ENCODE data around the gene PLEKHM3. TPM values are rescaled to one million over a fixed set of nuclear protein-coding genes. Genes with fewer than 3 reads are reported as not detected.

The PLEKHM3 gene
- total RNA-seq, 1 donor from 2014 or later = 9.1 TPM

- H3K4me1 Mint-ChIP-seq (ENCODE audit: low read depth) = no peaks in the 10 kb centered on the region
- no peak for TF ChIP-seq CTCF (IDR thresholded peaks at IDR 0.05)
- H3K4me3 Mint-ChIP-seq (ENCODE audit: unreplicated experiment) = no peak overlapping the region
- H3K27ac Mint-ChIP-seq (ENCODE audit: unreplicated experiment) = no peak overlapping the region
- no peaks in the 10 kb centered on the region for H3K9me3 Mint-ChIP-seq (ENCODE audit: low read depth)
- H3K27me3 Mint-ChIP-seq (ENCODE audit: low read depth) = peaks cover 10% of the 10 kb centered on the region
- no peaks in the 10 kb centered on the region for H3K36me3 Mint-ChIP-seq (ENCODE audit: low read depth)
- DNase-seq (ENCODE audit: low spot score) = no peak
Measured at GRCh38 chr2:208057108-208057507, 31.8 kb upstream of the PLEKHM3 start.

GRCh38 chr2:208049441-208049840, 24.1 kb upstream of the PLEKHM3 start:
- no peak for TF ChIP-seq CTCF (IDR thresholded peaks at IDR 0.05)
- Mint-ChIP-seq H3K4me3 (ENCODE audit: unreplicated experiment) (no peak overlapping the region), H3K9me3 (ENCODE audit: low read depth) (no peaks in the 10 kb centered on the region), H3K4me1 (ENCODE audit: low read depth) (no peaks in the 10 kb centered on the region), H3K36me3 (ENCODE audit: low read depth) (no peaks in the 10 kb centered on the region), H3K27me3 (ENCODE audit: low read depth) (peaks cover 3% of the 10 kb centered on the region), H3K27ac (ENCODE audit: unreplicated experiment) (no peak overlapping the region)
- DNase-seq (ENCODE audit: low spot score) = no peak

GRCh38 chr2:208049006-208049405, 23.7 kb upstream of the PLEKHM3 start:
- no peaks in the 10 kb centered on the region for H3K4me1 Mint-ChIP-seq (ENCODE audit: low read depth)
- no peak for TF ChIP-seq CTCF (IDR thresholded peaks at IDR 0.05)
- DNase-seq (ENCODE audit: low spot score) = no peak
- no peak overlapping the region for H3K4me3 Mint-ChIP-seq (ENCODE audit: unreplicated experiment)
- H3K27me3 Mint-ChIP-seq (ENCODE audit: low read depth) = peaks cover 3% of the 10 kb centered on the region
- no peaks in the 10 kb centered on the region for H3K36me3 Mint-ChIP-seq (ENCODE audit: low read depth)
- no peaks in the 10 kb centered on the region for H3K9me3 Mint-ChIP-seq (ENCODE audit: low read depth)
- no peak overlapping the region for H3K27ac Mint-ChIP-seq (ENCODE audit: unreplicated experiment)

GRCh38 chr2:208047840-208048239, 22.5 kb upstream of the PLEKHM3 start:
- DNase-seq (ENCODE audit: low spot score) = no peak
- TF ChIP-seq CTCF (IDR thresholded peaks at IDR 0.05) = no peak
- no peak overlapping the region for H3K4me3 Mint-ChIP-seq (ENCODE audit: unreplicated experiment)
- no peak overlapping the region for H3K27ac Mint-ChIP-seq (ENCODE audit: unreplicated experiment)
- peaks cover 2% of the 10 kb centered on the region for H3K27me3 Mint-ChIP-seq (ENCODE audit: low read depth)
- H3K9me3 Mint-ChIP-seq (ENCODE audit: low read depth) = no peaks in the 10 kb centered on the region
- no peaks in the 10 kb centered on the region for H3K36me3 Mint-ChIP-seq (ENCODE audit: low read depth)
- no peaks in the 10 kb centered on the region for H3K4me1 Mint-ChIP-seq (ENCODE audit: low read depth)

- Mint-ChIP-seq H3K36me3 (ENCODE audit: low read depth) (no peaks in the 10 kb centered on the region), H3K9me3 (ENCODE audit: low read depth) (no peaks in the 10 kb centered on the region), H3K27ac (ENCODE audit: unreplicated experiment) (no peak overlapping the region), H3K4me3 (ENCODE audit: unreplicated experiment) (no peak overlapping the region), H3K27me3 (ENCODE audit: low read depth) (no peaks in the 10 kb centered on the region), H3K4me1 (ENCODE audit: low read depth) (no peaks in the 10 kb centered on the region)
- no peak for DNase-seq (ENCODE audit: low spot score)
- TF ChIP-seq CTCF (IDR thresholded peaks at IDR 0.05) = no peak
Measured at GRCh38 chr2:208046686-208047085, 21.4 kb upstream of the PLEKHM3 start.

Data from chondrocyte (in vitro differentiated cells).